Esophagus squamous epithelium (tissue), 4 donors: Measurements from ENCODE around the gene OR6N1.

Source experiments
- CTCF ChIP-seq, 6 experiments: fragments of 450-650 bp in 4 of 6; fragments of 200-600 bp in 2 of 6; sonication (generic) in 2 of 6; IDR thresholded peaks; one replicate each; pipeline ENCODE4 v1.5.1; 2016 to 2019; ENCODE audit warnings: antibody characterized with exemption in 6 of 6, mild to moderate bottlenecking in 4 of 6, moderate library complexity in 4 of 6
- POLR2A ChIP-seq, 4 donors: fragments of 450-650 bp; IDR thresholded peaks; one replicate each; pipeline ENCODE4 v1.6.1; 2017; ENCODE audit warnings: antibody characterized with exemption in 4 of 4, mild to moderate bottlenecking in 4 of 4, moderate library complexity in 3 of 4

DNA sequence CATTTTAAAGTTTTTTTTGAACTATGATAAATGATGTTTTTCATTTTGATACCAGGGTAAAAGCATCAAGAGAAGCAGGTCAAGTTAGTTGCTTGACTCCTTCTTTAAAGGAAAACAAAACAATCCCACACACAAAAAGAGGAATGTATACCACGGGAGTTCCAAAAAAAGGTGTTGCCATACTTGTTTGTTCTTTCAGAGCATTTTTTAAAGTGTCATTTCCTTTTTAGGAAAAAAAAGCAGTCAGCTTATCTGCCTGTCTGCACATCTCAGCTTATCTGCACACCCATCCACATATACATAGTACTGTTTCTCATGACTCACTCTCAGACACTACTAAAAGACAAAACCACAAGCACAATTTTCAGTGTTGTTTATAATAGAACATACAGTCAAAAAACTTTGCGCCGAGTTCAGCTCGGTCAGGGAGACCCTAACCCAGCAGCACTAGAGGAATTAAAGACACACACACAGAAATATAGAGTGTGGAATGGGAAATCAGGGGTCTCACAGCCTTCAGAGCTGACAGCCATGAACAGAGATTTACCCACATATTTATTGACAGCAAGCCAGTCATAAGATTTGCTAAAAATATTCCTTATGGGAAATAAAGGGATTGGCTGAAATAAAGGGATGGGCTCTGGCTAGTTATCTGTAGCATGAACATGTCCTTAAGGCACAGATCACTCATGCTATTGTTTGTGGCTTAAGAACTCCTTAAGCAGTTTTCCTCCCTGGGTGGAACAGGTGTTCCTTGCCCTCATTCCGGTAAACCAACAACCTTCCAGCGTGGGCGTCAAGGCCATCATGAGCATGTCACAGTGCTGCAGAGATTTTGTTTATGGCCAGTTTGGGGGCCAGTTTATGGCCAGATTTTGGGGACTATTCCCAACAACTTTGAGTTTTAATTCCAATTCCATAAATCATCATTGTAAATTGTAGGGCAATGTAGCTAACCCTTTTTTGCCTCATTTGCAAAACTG lies 47.8 kb upstream of the OR6N1 start:
- TF ChIP-seq CTCF (IDR thresholded peaks at IDR 0.05) (no peak), POLR2A (IDR thresholded peaks at IDR 0.05) (no peak)
